Ramos (cell line): Measurements from ENCODE around the gene IFIT2.

ENCODE experiments used
- in situ Hi-C: fragments of 300-500 bp; cut with MboI; formaldehyde crosslinking; loops from one replicate; pipeline ENCODE4 v1.14.3; 2022; ENCODE audit warnings: low sequenced_read_pairs; ENCODE audit not compliant: unreplicated experiment

The IFIT2 gene

GRCh38 chr10:89301721-89302445 is at the start of gene IFIT2:
IFIT2 (plus strand) TSS chr10:89302046; CDS start chr10:89302124, 78 bp downstream.
- in situ Hi-C loops = no loop called here

- in situ Hi-C loops = loop anchor here (10.0 kb wide), 1 partner anchor 313 kb away; no protein-coding TSS in a partner anchor
Measured at GRCh38 chr10:89252225-89252585, 49.6 kb upstream of the IFIT2 start.

DNA sequence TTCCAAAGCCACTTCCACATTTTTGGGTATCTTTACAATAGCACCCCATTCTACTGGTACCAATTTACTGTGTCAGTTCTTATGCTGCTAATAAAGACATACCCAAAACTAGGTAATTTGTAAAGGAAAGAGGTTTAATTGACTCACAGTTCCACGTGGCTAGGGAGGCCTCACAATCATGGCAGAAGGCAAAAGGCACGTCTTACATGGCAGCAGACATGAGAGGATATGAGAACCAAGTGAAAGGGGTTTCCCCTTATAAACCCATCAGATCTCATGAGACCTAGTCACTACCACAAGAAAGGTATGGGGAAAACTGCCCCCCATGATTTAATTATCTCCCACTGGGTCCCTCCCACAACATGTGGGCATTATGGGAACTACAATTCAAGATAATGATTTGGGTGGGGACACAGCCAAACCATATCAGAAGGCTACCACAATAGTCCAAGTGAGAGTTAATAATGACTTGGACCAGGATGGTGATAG is 46.7 kb upstream of the IFIT2 start:
- in situ Hi-C loops = loop anchor here (10.0 kb wide), 1 partner anchor 310 kb away; no protein-coding TSS in a partner anchor

DNA sequence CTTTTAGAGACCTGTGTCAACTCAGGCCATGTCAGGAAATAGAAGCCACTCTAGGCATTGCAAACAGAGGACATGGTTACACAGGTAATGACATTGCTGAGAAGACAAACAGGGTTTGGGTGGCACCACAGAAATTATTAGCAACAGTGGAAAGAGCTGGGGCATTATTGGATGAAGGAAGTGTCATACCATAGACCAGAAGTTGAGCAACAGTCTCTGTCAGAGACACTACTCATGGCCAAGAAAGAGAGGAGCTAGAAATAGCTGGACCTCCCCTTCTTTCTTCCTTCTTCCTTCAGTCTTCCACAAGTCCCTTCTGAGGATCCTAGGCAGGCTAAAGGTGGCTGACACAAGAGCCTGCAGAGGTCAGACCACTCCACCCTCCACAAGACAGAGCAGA is 46.1 kb upstream of the IFIT2 start:
- in situ Hi-C loops = loop anchor here (10.0 kb wide), 1 partner anchor 309 kb away; no protein-coding TSS in a partner anchor

GRCh38 chr10:89256340-89256739 is 45.5 kb upstream of the IFIT2 start:
- in situ Hi-C loops = loop anchor here (10.0 kb wide), 1 partner anchor 308 kb away; no protein-coding TSS in a partner anchor

DNA sequence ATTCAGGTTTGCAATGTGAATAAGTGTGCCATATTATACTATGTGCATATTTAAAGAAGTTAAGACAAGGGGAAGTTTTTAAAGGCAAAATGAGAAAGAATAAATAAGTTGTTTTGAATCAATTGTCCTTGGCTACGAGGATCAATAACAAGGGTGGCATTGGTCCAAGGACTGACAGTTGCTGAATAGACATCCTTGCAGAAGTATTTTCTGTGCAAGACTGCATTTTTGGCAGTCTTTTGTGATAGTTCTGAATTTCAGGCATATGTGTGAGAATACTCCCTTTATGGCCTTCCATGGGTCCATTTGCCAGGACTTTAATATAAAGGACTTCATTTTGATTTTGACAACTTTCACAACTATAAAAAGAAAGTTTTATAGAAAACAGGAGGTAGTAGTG is 44.9 kb upstream of the IFIT2 start:
- in situ Hi-C loops = loop anchor here (10.0 kb wide), 1 partner anchor 308 kb away; no protein-coding TSS in a partner anchor

- in situ Hi-C loops = loop anchor here (10.0 kb wide), 1 partner anchor 307 kb away; no protein-coding TSS in a partner anchor
Measured at GRCh38 chr10:89257581-89257980, 44.3 kb upstream of the IFIT2 start.

DNA sequence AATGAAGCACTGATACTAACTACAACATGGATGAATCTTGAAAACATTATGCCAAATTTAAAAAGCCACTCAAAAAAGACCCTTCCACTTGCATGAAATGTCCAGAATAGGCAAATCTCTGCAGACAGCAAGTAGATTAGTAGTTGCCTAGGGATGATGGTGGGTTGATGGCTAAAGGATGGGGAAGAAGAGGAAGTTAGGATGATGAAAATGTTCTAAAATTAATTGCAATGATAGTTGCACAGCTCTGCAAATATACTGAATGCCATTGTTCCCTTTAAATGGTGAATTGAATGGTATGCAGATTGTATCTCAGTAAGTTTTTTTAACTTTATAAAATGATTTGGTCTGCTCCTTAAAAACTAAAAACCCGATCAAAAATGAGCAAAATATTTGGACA is 43.0 kb upstream of the IFIT2 start:
- in situ Hi-C loops = loop anchor here (10.0 kb wide), 1 partner anchor 306 kb away; no protein-coding TSS in a partner anchor

DNA sequence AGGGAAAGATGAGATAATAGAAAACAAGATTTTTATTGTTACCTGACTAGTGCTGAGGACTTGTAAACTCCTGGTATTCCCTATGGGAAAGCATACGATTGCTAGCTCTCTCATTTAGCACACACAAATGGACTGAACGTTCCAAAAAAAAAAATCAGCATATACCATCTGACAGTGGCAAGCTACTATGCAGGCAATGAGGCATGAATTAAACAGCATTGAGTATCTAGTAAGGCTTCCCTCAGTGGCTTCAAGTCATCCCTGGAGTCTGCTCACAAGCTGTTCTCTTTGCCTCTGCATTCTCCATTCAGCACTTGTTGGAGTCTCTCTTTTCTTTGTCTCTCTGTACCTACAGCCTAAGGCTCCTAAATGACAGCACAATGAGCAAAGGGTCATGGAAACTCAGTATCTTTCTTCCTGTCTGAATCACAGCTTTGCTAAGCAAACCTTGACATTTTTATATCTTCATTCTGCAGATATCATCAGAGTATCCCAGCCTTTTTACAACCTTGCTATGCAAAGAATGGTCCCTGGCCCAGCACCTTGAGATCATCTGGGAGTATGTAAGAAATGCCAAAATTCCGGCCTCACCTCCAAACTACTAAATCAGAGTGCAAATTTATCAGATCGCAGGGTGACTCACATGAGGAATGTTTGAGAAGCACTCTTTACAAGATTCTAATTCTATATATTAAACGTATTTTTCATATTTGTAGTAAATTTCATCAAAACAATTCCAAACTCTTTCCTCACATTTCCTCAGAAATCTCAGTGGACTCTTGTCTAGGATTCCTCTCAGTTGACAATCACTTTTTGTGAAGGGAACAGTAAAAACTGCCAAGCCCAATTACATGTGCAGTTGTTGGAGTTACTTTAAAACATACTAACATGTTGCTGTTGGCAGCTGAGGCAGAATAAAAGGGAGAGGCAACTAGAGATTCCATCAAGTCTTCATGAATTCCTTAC is 39.5 kb upstream of the IFIT2 start:
- in situ Hi-C loops = no loop called here

- in situ Hi-C loops = no loop called here
Measured at GRCh38 chr10:89263091-89263490, 38.8 kb upstream of the IFIT2 start.

GRCh38 chr10:89263531-89263930 is 38.3 kb upstream of the IFIT2 start:
- in situ Hi-C loops = no loop called here

GRCh38 chr10:89266721-89267453 is 35.0 kb upstream of the IFIT2 start:
- in situ Hi-C loops = no loop called here

DNA sequence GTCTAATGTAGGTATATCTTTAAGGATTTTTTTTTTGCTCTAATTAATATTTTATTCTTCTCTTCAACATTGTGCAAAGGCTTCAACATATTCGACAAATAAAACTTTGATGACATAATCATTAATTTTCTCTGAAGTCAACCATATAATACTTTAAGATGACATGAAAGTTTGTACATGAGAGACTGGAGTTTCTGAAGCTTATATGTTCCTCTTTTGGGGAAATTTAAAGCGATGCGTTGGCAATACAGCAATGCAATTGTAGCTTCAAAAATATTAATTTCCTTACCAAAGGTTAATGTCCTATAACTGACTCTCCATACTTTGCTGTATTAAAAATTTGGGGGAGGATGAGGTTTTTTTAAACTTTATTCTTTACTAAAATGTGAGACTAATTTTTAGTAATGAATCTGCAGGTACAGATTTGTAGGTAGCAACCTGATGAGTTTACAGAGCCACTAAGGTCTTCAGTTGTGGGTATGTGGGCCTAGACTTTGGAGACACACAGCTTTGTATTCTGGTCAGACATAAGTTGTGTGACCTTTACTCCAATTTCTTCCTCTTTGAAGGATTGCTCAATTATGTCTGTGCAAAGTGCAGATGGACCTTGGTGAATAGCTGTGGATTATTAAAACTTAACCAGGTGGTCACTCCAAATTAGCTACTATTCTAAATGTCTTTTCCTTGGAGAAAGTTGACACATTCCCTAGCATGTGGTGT is 32.3 kb upstream of the IFIT2 start:
- in situ Hi-C loops = no loop called here

DNA sequence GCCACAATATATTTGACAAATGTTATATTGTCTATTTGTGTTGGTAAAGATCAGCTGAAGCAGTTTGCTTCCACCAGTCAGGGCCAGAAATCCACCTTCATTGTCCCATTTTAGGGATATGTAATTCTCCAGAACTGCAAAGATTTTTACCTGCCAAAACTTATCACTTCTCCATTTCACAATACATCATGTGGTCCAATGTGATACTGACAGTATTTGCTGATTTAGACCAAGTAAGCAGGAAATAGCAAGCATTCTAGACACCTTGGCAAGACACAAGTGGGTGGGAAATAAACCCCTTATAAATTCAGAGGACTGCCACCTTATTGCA is 31.7 kb upstream of the IFIT2 start:
- in situ Hi-C loops = no loop called here

DNA sequence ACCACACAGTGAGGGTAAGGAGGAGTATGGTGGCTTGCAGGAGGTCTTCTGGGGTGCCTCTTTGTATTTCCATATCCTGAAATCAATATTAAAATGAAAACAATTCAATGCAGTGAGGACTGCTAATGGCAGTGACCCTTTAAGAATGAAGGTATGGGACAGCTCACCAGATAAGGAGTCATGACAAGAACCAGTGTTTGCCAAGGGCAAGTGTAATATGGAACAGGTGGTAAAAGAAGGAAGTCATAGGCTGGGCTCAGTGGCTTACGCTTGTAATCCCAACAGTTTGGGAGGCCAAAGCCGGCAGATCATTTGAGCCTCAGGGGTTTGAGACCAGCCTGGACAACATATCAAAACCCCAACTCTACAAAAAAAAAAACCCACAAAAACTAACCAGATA is 30.3 kb upstream of the IFIT2 start:
- in situ Hi-C loops = no loop called here

GRCh38 chr10:89273680-89274079 is 28.2 kb upstream of the IFIT2 start:
- in situ Hi-C loops = no loop called here

- in situ Hi-C loops = no loop called here
Measured at GRCh38 chr10:89274928-89275327, 26.9 kb upstream of the IFIT2 start.

DNA sequence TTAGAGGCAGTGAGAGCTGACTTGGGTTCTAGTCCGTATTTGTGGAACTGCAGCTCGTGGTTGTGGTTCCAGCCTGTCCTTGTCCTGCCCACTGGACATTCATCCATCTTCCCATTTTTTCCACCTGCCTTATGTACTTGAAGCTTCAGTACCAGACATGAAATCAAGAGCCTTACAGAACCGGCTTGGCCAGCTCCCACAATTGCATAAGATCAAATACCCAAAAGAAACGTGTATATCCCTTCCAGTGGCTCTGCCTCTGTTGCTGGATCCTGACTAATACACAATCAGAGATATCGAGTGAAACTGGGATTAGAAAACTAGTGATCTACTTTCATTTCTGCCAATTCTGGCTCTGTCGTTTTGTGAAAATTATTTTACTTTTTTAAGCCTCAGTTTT is 26.5 kb upstream of the IFIT2 start:
- in situ Hi-C loops = no loop called here

GRCh38 chr10:89278034-89278535 is 23.8 kb upstream of the IFIT2 start:
- in situ Hi-C loops = no loop called here
